HepG2 (cell line): ENCODE measurements around the gene RRM2. TPM values are rescaled to one million over a fixed set of nuclear protein-coding genes. Genes with fewer than 3 reads are reported as not detected.

ENCODE experiments used
- ATAC-seq: fragments of 200-7000 bp; cut with Tn5 transposase; 3 replicates; pipeline ENCODE4 v1.9.1; 2020; ENCODE audit warnings: mild to moderate bottlenecking, moderate library complexity
- BruUV-seq: library from RNA; stranded (reverse); fragments of 400-500 nt; replicated peaks from 2 replicates; lab custom pipeline; 2021; lab: Mats Ljungman, UMichigan
- CTCF ChIA-PET: fragments of 300-600 bp; formaldehyde crosslinking; extraction: SDS; loops from one replicate; lab custom pipeline; 2021; ENCODE audit warnings: low total read pairs, inconsistent platforms, low intra/inter-chr PET ratio; lab: Yijun Ruan, JAX
- POLR2A ChIA-PET: fragments of 350-600 bp; sonication (Branson Sonifier 250); formaldehyde crosslinking; loops from one replicate; lab custom pipeline; 2020; ENCODE audit warnings: antibody characterized with exemption, inconsistent platforms; lab: Yijun Ruan, JAX
- DNase-seq: peaks from one replicate; pipeline ENCODE4 v3.0.0-alpha.2; 2015; ENCODE audit warnings: low spot score
- FAIRE-seq: peaks from 3 replicates; lab custom pipeline; 2011; peaks lifted over from hg19 to GRCh38; lab: Jason Lieb, UNC
- H2AFZ ChIP-seq: one replicate; pipeline ENCODE4 v1.6.1; 2011; ENCODE audit warnings: low read length, inconsistent platforms
- H3K27ac ChIP-seq: fragments of 300-600 bp; 3 replicates; pipeline ENCODE4 v1.8.0; 2011; ENCODE audit warnings: mixed run types, mild to moderate bottlenecking, mixed read lengths, low read length, inconsistent platforms; ENCODE audit not compliant: insufficient read depth; ENCODE audit errors: extremely low read length
- H3K27me3 ChIP-seq, 2 experiments: fragments of 200-600 bp in 1 of 2; 2 replicates in 1 of 2; 3 replicates in 1 of 2; pipeline versions ENCODE4 v1.6.0 to v1.8.0; 2011; ENCODE audit warnings: low read length in 2 of 2, mild to moderate bottlenecking in 2 of 2, moderate library complexity in 2 of 2, inconsistent platforms in 1 of 2; ENCODE audit not compliant: insufficient read depth in 2 of 2, control insufficient read depth in 1 of 2
- H3K36me3 ChIP-seq, 2 experiments: fragments of 200-600 bp in 1 of 2; replicated peaks in 1 of 2; 2 replicates in 1 of 2; 3 replicates in 1 of 2; pipeline versions ENCODE4 v1.5.1 to v1.8.0; 2011; ENCODE audit warnings: low read length in 2 of 2, inconsistent platforms in 1 of 2; ENCODE audit not compliant: insufficient read depth in 2 of 2, control insufficient read depth in 1 of 2
- H3K4me1 ChIP-seq: 2 replicates; pipeline ENCODE4 v1.5.1; 2012; ENCODE audit warnings: low read length, inconsistent platforms; ENCODE audit not compliant: insufficient read depth
- H3K4me2 ChIP-seq: 2 replicates; pipeline ENCODE4 v1.6.0; 2011; ENCODE audit warnings: low read depth, low read length, inconsistent platforms
- H3K4me3 ChIP-seq, 3 experiments: fragments of 200-600 bp in 1 of 3; sonication (generic), shearing (Covaris generic) in 1 of 3; replicated peaks in 1 of 3; 2 replicates each; pipeline ENCODE4 v1.5.1; 2011 to 2016; ENCODE audit warnings: low read length in 3 of 3, inconsistent platforms in 2 of 3, low read depth in 2 of 3, mild to moderate bottlenecking in 2 of 3, control low read depth in 1 of 3, mixed read lengths in 1 of 3; ENCODE audit not compliant: insufficient read depth in 1 of 3
- H3K79me2 ChIP-seq: one replicate; pipeline ENCODE4 v1.6.1; 2011; ENCODE audit warnings: low read length, inconsistent platforms; ENCODE audit not compliant: insufficient read depth
- H3K9ac ChIP-seq: 2 replicates; pipeline ENCODE4 v1.6.0; 2011; ENCODE audit warnings: mild to moderate bottlenecking, low read depth, low read length, inconsistent platforms; ENCODE audit not compliant: insufficient read depth
- H3K9me3 ChIP-seq: 2 replicates; pipeline ENCODE4 v1.5.1; 2012; ENCODE audit warnings: mild to moderate bottlenecking, low read length
- H4K20me1 ChIP-seq: 2 replicates; pipeline ENCODE4 v1.6.0; 2011; ENCODE audit warnings: inconsistent platforms, mild to moderate bottlenecking, low read length, moderate library complexity; ENCODE audit not compliant: insufficient read depth
- CEBPB ChIP-seq: IDR thresholded peaks from 2 replicates; pipeline ENCODE4 v1.6.1; 2011; ENCODE audit warnings: low read depth, low read length, improper control_type of control experiment, borderline replicate concordance
- FOXO4 ChIP-seq: sonication (generic); formaldehyde crosslinking; conservative IDR thresholded peaks from 2 replicates; pipeline ENCODE4 v1.8.1; 2023; ENCODE audit warnings: missing genetic modification reagents
- MED8 ChIP-seq: sonication (generic); formaldehyde crosslinking; IDR thresholded peaks from 2 replicates; pipeline ENCODE4 v1.8.1; 2023; ENCODE audit warnings: mild to moderate bottlenecking, missing genetic modification reagents; ENCODE audit not compliant: insufficient replicate concordance
- MYC ChIP-seq: sonication (generic); formaldehyde crosslinking; IDR thresholded peaks from 2 replicates; pipeline ENCODE4 v1.9.0; 2021; ENCODE audit warnings: missing genetic modification reagents, borderline replicate concordance
- ZFP90 ChIP-seq: sonication (generic); formaldehyde crosslinking; IDR thresholded peaks from 2 replicates; pipeline ENCODE4 v1.8.0; 2022; ENCODE audit warnings: missing genetic modification reagents, mild to moderate bottlenecking, inconsistent platforms, borderline replicate concordance
- ZFY ChIP-seq: sonication (generic); formaldehyde crosslinking; IDR thresholded peaks from 2 replicates; pipeline ENCODE4 v1.4.0; 2020; ENCODE audit warnings: missing genetic modification reagents
- ZNF510 ChIP-seq: sonication (generic); formaldehyde crosslinking; IDR thresholded peaks from 2 replicates; pipeline ENCODE4 v1.4.0; 2020; ENCODE audit warnings: low read depth, mild to moderate bottlenecking, missing genetic modification reagents
- WGBS: methylation state at CpG from one replicate; pipeline ENCODE4 v1.1.6; 2017; ENCODE audit warnings: low lambda C conversion rate; 5-methylcytosine and 5-hydroxymethylcytosine counted together
- in situ Hi-C: cut with HindIII; loops from 2 replicates; pipeline ENCODE4 v1.10.0; 2017; ENCODE audit warnings: low pct_unique_long_range_greater_than_20kb; ENCODE audit not compliant: extremely low pct_ligation_motif_present
- intact Hi-C: fragments of 100-400 bp; cut with micrococcal nuclease; formaldehyde crosslinking; loops from one replicate; pipeline ENCODE4 v1.10.0; 2022; ENCODE audit not compliant: unreplicated experiment
- polyA plus RNA-seq, 8 experiments: library from polyadenylated mRNA; depleted of rRNA in 3 of 8; stranded (reverse) in 7 of 8; unstranded in 1 of 8; fragments of >200 nt; fragmentation: Illumina TruSeq in 4 of 8; extraction: Trizol in 4 of 8; gene quantifications; 2 replicates each; pipeline versions ENCODE4 v1.2.1 to v1.2.3, GENCODE V29; 2011 to 2016; ENCODE audit warnings: low read depth in 4 of 8, missing spikeins in 1 of 8, mixed read lengths in 1 of 8; ENCODE audit not compliant: insufficient read depth in 1 of 8
- total RNA-seq, 5 experiments: library from RNA; depleted of rRNA; stranded (reverse); fragments of >200 nt; fragmentation: Illumina TruSeq; extraction: Trizol; gene quantifications; 2 replicates each; pipeline ENCODE4 v1.2.3, GENCODE V29; 2016; ENCODE audit warnings: low read depth in 1 of 5
- TF ChIP-seq, protein P1 (sequence below): sonication (generic); formaldehyde crosslinking; IDR thresholded peaks from 2 replicates; pipeline ENCODE4 v1.5.0; 2020; ENCODE audit warnings: missing genetic modification reagents

Gene RRM2
- total and polyA plus RNA-seq, 2 of the 13 experiments (the other 11 are each of a cell fraction or from before 2014, with no cell fraction given) = 31.3 to 150 TPM

GRCh38 chr2:10135296-10136089, 13.0 kb downstream of the RRM2 start:
- no peak overlapping the region for H3K9ac ChIP-seq
- no peak overlapping the region for H2AFZ ChIP-seq
- H3K4me3 ChIP-seq = no peak overlapping the region
- 96% methylated on average over 9 of the region's 9 CpGs for WGBS
- H4K20me1 ChIP-seq = no peaks in the 10 kb centered on the region; the same call in 1 of the 2 replicates
- FAIRE-seq (no peak), DNase-seq (no peak), ATAC-seq (peak; percentile 10)
- H3K27me3 ChIP-seq = no peaks in the 10 kb centered on the region
- no peak overlapping the region for H3K4me2 ChIP-seq
- peaks cover 28% of the 10 kb centered on the region for H3K4me1 ChIP-seq
- TF ChIP-seq ZNF510 (CRISPR knock-in tag) (no peak), FOXO4 (0 out of 2 replicates have a peak, but pooled peaks have one; percentile 69)
- CTCF ChIA-PET = no interaction called here
- peaks cover 3 to 7% of the 10 kb centered on the region in 2 experiments; a peak in 4 of 5 replicates for H3K36me3 ChIP-seq
- POLR2A ChIA-PET = no interaction called here
- in situ Hi-C loops = no loop called here
- H3K27ac ChIP-seq = no peak overlapping the region
- H3K9me3 ChIP-seq = no peaks in the 10 kb centered on the region
- intact Hi-C loops = no loop called here
- H3K79me2 ChIP-seq = no peaks in the 10 kb centered on the region
- BruUV-seq = no TSS peak

- Histone ChIP-seq H3K27me3 (no peaks in the 10 kb centered on the region), H3K4me2 (no peak overlapping the region), H3K27ac (no peak overlapping the region), H3K4me3 (no peak overlapping the region), H3K36me3 (peaks cover 3 to 4% of the 10 kb centered on the region in 2 experiments; a peak in 4 of 5 replicates), H3K4me1 (peaks cover 28% of the 10 kb centered on the region), H2AFZ (no peak overlapping the region), H4K20me1 (no peaks in the 10 kb centered on the region; the same call in 1 of the 2 replicates), H3K9ac (no peak overlapping the region), H3K9me3 (no peaks in the 10 kb centered on the region), H3K79me2 (no peaks in the 10 kb centered on the region)
- no TSS peak for BruUV-seq
- intact Hi-C loops (no loop called here), in situ Hi-C loops (no loop called here)
- ChIA-PET CTCF (no interaction called here), POLR2A (no interaction called here)
- DNase-seq = peak; percentile 58
- ATAC-seq = peak; percentile 45
- WGBS = 61% methylated on average over 7 of the region's 7 CpGs
- FAIRE-seq = no peak
- TF ChIP-seq CEBPB (0 out of 2 replicates have a peak, but pooled peaks have one; percentile 2), ZFY (CRISPR knock-in tag) (peak; percentile 49; the same call in 1 of the 2 replicates), MED8 (CRISPR knock-in tag) (no peak), MYC (CRISPR knock-in tag) (peak; percentile 48; the same call in 1 of the 2 replicates), ZFP90 (CRISPR knock-in tag) (0 out of 2 replicates have a peak, but pooled peaks have one; percentile 47)
- TF ChIP-seq, protein P1, sequence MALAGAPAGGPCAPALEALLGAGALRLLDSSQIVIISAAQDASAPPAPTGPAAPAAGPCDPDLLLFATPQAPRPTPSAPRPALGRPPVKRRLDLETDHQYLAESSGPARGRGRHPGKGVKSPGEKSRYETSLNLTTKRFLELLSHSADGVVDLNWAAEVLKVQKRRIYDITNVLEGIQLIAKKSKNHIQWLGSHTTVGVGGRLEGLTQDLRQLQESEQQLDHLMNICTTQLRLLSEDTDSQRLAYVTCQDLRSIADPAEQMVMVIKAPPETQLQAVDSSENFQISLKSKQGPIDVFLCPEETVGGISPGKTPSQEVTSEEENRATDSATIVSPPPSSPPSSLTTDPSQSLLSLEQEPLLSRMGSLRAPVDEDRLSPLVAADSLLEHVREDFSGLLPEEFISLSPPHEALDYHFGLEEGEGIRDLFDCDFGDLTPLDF (CRISPR knock-in tag) = no peak
These were observed 13.8 kb downstream of the RRM2 start for GRCh38 chr2:10136101-10136934.
